Measurements from ENCODE around the gene MTERF2.
"Not testable (repeated sequence)": the region's sequence is repeated elsewhere in the genome, so short reads cannot be mapped to it uniquely, and the experiment has no call there.

Gene MTERF2

GRCh38 chr12:107019546-107019945, 32.6 kb upstream of the MTERF2 start:
- Histone ChIP-seq H3K9ac (ENCODE audit: low read length in 2 of 2) (no peak overlapping the region), H3K36me3 (ENCODE audit: control insufficient read depth in 2 of 2, insufficient read depth in 2 of 2, low read length in 2 of 2) (no peaks in the 10 kb centered on the region), H3K27ac (ENCODE audit: low read length) (no peak overlapping the region)

GRCh38 chr12:107017042-107017441, 30.1 kb upstream of the MTERF2 start:
- Histone ChIP-seq H3K9ac (ENCODE audit: low read length in 2 of 2) (no peak overlapping the region), H3K4me1 (ENCODE audit: control insufficient read depth, insufficient read depth, low read length) (no peaks in the 10 kb centered on the region), H3K4me3 (ENCODE audit: low read length in 2 of 2) (no peak overlapping the region), H3K27me3 (ENCODE audit: control insufficient read depth in 1 of 2, insufficient read depth in 2 of 2, low read length in 2 of 2) (no peaks in the 10 kb centered on the region), H3K27ac (ENCODE audit: low read length) (no peak overlapping the region), H3K9me3 (ENCODE audit: control insufficient read depth in 2 of 2, low read length in 2 of 2) (no peaks in the 10 kb centered on the region), H3K36me3 (ENCODE audit: control insufficient read depth in 2 of 2, insufficient read depth in 2 of 2, low read length in 2 of 2) (no peaks in the 10 kb centered on the region)

More at GRCh38 chr12:107019546-107019945, 32.6 kb upstream of the MTERF2 start:
- no peaks in the 10 kb centered on the region for H3K9me3 ChIP-seq (ENCODE audit: control insufficient read depth in 2 of 2, low read length in 2 of 2)
- no peaks in the 10 kb centered on the region for H3K27me3 ChIP-seq (ENCODE audit: control insufficient read depth in 1 of 2, insufficient read depth in 2 of 2, low read length in 2 of 2)
- no peak overlapping the region for H3K4me3 ChIP-seq (ENCODE audit: low read length in 2 of 2)
- H3K4me1 ChIP-seq (ENCODE audit: control insufficient read depth, insufficient read depth, low read length), result no peaks in the 10 kb centered on the region

GRCh38 chr12:107014055-107014454, 27.1 kb upstream of the MTERF2 start:
- no peaks in the 10 kb centered on the region for H3K9me3 ChIP-seq (ENCODE audit: control insufficient read depth in 2 of 2, low read length in 2 of 2)
- no peak overlapping the region for H3K4me3 ChIP-seq (ENCODE audit: low read length in 2 of 2)
- no peaks in the 10 kb centered on the region for H3K4me1 ChIP-seq (ENCODE audit: control insufficient read depth, insufficient read depth, low read length)
- no peaks in the 10 kb centered on the region for H3K27me3 ChIP-seq (ENCODE audit: control insufficient read depth in 1 of 2, insufficient read depth in 2 of 2, low read length in 2 of 2)
- no peak overlapping the region for H3K27ac ChIP-seq (ENCODE audit: low read length)
- no peaks in the 10 kb centered on the region for H3K36me3 ChIP-seq (ENCODE audit: control insufficient read depth in 2 of 2, insufficient read depth in 2 of 2, low read length in 2 of 2)
- H3K9ac ChIP-seq (ENCODE audit: low read length in 2 of 2), result no peak overlapping the region

DNA sequence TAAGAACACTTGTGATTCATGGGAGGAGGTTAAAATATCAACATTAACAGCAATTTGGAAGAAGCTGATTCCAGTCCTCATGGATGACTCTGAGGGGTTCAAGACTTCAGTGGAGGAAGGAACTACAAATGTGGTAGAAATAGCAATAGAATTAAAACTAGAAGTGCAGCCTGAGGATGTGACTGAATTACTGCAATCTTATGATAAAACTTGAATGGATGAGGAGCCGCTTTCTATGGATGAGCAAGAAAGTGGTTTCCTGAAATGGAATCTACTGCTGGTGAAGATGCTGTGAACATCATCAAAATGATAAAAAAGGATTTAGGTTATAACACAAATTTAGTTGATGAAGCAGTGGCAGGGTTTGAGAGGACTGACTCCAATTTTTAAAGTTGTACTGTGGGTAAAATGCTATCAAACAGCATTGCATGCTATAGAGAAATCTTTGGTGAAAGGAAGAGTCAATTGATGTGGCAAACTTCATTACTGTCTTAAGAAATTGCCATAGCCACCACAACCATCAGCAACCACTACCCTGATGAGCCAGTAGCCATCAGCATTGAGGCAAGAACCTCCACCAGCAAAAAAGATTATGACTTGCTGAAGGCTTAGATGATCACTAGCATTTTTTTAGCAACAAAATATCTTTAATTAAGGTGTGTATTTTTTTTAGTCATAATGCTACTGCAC, 25.9 kb upstream of the MTERF2 start:
- H3K27me3 ChIP-seq (ENCODE audit: control insufficient read depth in 1 of 2, insufficient read depth in 2 of 2, low read length in 2 of 2), result no peaks in the 10 kb centered on the region
- no peaks in the 10 kb centered on the region for H3K4me1 ChIP-seq (ENCODE audit: control insufficient read depth, insufficient read depth, low read length)
- no peak overlapping the region for H3K4me3 ChIP-seq (ENCODE audit: low read length in 2 of 2)
- no peaks in the 10 kb centered on the region for H3K36me3 ChIP-seq (ENCODE audit: control insufficient read depth in 2 of 2, insufficient read depth in 2 of 2, low read length in 2 of 2)
- H3K9me3 ChIP-seq (ENCODE audit: control insufficient read depth in 2 of 2, low read length in 2 of 2), result no peaks in the 10 kb centered on the region
- H3K9ac ChIP-seq (ENCODE audit: low read length in 2 of 2), result no peak overlapping the region
- H3K27ac ChIP-seq (ENCODE audit: low read length), result no peak overlapping the region

DNA sequence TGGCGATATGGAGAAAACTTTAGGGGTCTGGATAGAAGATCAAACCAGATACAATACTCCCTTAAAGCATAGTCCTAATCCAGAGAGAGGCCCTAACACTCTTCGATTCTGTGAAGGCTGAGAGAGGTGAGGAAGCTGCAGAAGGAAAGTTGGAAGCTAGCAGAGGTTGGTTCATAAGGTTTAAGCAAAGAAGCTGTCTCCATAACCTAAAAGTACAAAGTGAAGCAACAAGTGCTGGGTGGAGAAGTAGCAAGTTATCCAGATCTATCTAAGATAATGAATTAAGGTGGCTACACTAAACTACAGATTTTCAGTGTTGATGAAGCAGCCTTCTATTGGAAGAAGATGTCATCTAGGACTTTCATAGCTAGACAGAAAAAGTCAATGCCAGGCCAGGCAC, 24.6 kb upstream of the MTERF2 start:
- Histone ChIP-seq H3K9ac (ENCODE audit: low read length in 2 of 2) (no peak overlapping the region), H3K27ac (ENCODE audit: low read length) (no peak overlapping the region), H3K27me3 (ENCODE audit: control insufficient read depth in 1 of 2, insufficient read depth in 2 of 2, low read length in 2 of 2) (no peaks in the 10 kb centered on the region), H3K9me3 (ENCODE audit: control insufficient read depth in 2 of 2, low read length in 2 of 2) (no peaks in the 10 kb centered on the region), H3K4me3 (ENCODE audit: low read length in 2 of 2) (no peak overlapping the region), H3K36me3 (ENCODE audit: control insufficient read depth in 2 of 2, insufficient read depth in 2 of 2, low read length in 2 of 2) (no peaks in the 10 kb centered on the region), H3K4me1 (ENCODE audit: control insufficient read depth, insufficient read depth, low read length) (no peaks in the 10 kb centered on the region)

GRCh38 chr12:107007411-107007810, 20.5 kb upstream of the MTERF2 start:
- Histone ChIP-seq H3K9ac (ENCODE audit: low read length in 2 of 2) (no peak overlapping the region), H3K27ac (ENCODE audit: low read length) (no peak overlapping the region), H3K4me1 (ENCODE audit: control insufficient read depth, insufficient read depth, low read length) (no peaks in the 10 kb centered on the region), H3K27me3 (ENCODE audit: control insufficient read depth in 1 of 2, insufficient read depth in 2 of 2, low read length in 2 of 2) (no peaks in the 10 kb centered on the region), H3K4me3 (ENCODE audit: low read length in 2 of 2) (no peak overlapping the region), H3K9me3 (ENCODE audit: control insufficient read depth in 2 of 2, low read length in 2 of 2) (no peaks in the 10 kb centered on the region), H3K36me3 (ENCODE audit: control insufficient read depth in 2 of 2, insufficient read depth in 2 of 2, low read length in 2 of 2) (peaks cover 0 to 3% of the 10 kb centered on the region in 2 donors)

DNA sequence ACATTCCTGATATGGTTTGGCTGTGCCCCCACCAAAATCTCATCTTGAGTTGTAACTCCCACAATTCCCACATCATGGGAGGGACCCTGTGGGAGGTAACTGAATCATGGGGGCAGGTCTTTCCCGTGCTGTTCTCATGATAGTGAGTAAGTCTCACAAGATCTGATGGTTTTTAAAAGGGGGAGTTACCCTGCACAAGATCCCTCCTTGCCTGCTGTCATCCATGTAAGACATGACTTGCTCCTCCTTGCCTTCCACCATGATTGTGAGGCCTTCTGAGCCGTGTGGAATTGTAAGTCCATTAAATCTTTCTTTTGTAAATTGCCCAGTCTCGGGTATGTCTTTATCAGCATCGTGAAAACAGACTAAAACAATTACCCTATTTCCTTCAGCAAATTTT, 15.7 kb upstream of the MTERF2 start:
- H3K4me3 ChIP-seq (ENCODE audit: low read length in 2 of 2); H3K9me3 ChIP-seq (ENCODE audit: control insufficient read depth in 2 of 2, low read length in 2 of 2); H3K4me1 ChIP-seq (ENCODE audit: control insufficient read depth, insufficient read depth, low read length); H3K9ac ChIP-seq (ENCODE audit: low read length in 2 of 2); H3K27ac ChIP-seq (ENCODE audit: low read length); H3K27me3 ChIP-seq (ENCODE audit: control insufficient read depth in 1 of 2, insufficient read depth in 2 of 2, low read length in 2 of 2): not testable (repeated sequence)
- H3K36me3 ChIP-seq (ENCODE audit: control insufficient read depth in 2 of 2, insufficient read depth in 2 of 2, low read length in 2 of 2), result peaks cover 0 to 15% of the 10 kb centered on the region in 2 donors

DNA sequence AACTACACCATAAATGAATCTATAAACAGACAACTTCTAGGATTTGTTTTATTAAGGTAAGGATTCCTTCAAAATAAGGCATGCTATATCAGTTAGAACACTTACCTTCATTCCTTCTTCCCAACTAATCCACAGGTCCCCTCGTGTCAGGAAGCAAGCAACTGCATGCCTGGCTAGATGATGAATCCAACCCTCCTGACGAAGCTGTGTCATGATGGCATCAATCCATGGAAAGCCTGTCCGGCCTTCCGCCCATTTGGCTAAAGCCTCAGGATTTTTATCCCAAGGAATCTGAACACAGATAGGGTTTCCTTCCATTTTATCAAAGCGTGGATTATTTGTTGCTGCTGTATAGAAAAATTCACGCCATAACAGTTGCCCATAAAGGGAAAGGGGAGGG, 12.5 kb upstream of the MTERF2 start:
- no peaks in the 10 kb centered on the region for H3K27me3 ChIP-seq (ENCODE audit: control insufficient read depth in 1 of 2, insufficient read depth in 2 of 2, low read length in 2 of 2)
- H3K9me3 ChIP-seq (ENCODE audit: control insufficient read depth in 2 of 2, low read length in 2 of 2), result no peaks in the 10 kb centered on the region
- H3K4me1 ChIP-seq (ENCODE audit: control insufficient read depth, insufficient read depth, low read length), result no peaks in the 10 kb centered on the region
- peaks cover 6 to 30% of the 10 kb centered on the region in 2 donors for H3K36me3 ChIP-seq (ENCODE audit: control insufficient read depth in 2 of 2, insufficient read depth in 2 of 2, low read length in 2 of 2)
- H3K9ac ChIP-seq (ENCODE audit: low read length in 2 of 2), result no peak overlapping the region
- H3K27ac ChIP-seq (ENCODE audit: low read length), result no peak overlapping the region
- no peak overlapping the region for H3K4me3 ChIP-seq (ENCODE audit: low read length in 2 of 2)

GRCh38 chr12:106997916-106998315, 11.0 kb upstream of the MTERF2 start:
- Histone ChIP-seq H3K9ac (ENCODE audit: low read length in 2 of 2) (no peak overlapping the region), H3K4me1 (ENCODE audit: control insufficient read depth, insufficient read depth, low read length) (no peaks in the 10 kb centered on the region), H3K9me3 (ENCODE audit: control insufficient read depth in 2 of 2, low read length in 2 of 2) (no peaks in the 10 kb centered on the region), H3K27ac (ENCODE audit: low read length) (no peak overlapping the region), H3K36me3 (ENCODE audit: control insufficient read depth in 2 of 2, insufficient read depth in 2 of 2, low read length in 2 of 2) (peaks cover 6 to 30% of the 10 kb centered on the region in 2 donors), H3K4me3 (ENCODE audit: low read length in 2 of 2) (no peak overlapping the region), H3K27me3 (ENCODE audit: control insufficient read depth in 1 of 2, insufficient read depth in 2 of 2, low read length in 2 of 2) (no peaks in the 10 kb centered on the region)

DNA sequence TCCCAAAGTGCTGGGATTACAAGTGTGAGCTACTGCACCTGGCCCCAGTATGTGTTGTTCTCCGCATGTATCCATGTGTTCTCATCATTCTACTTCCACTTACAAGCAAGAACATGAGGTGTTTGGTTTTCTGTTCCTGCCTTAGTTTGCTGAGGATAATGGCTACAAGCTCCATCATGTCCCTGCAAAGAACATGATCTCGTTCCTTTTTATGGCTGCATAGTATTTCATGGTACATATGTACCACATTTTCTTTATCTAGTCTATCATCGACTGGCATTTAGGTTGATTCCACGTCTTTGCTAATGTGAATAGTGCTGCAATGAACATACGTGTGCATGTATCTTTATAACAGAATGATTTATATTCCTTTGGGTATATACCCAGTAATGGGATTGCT, 9.2 kb upstream of the MTERF2 start:
- H3K9ac ChIP-seq (ENCODE audit: low read length in 2 of 2); H3K4me3 ChIP-seq (ENCODE audit: low read length in 2 of 2); H3K27ac ChIP-seq (ENCODE audit: low read length); H3K4me1 ChIP-seq (ENCODE audit: control insufficient read depth, insufficient read depth, low read length); H3K27me3 ChIP-seq (ENCODE audit: control insufficient read depth in 1 of 2, insufficient read depth in 2 of 2, low read length in 2 of 2); H3K9me3 ChIP-seq (ENCODE audit: control insufficient read depth in 2 of 2, low read length in 2 of 2): not testable (repeated sequence)
- peaks cover 6 to 26% of the 10 kb centered on the region in 2 donors for H3K36me3 ChIP-seq (ENCODE audit: control insufficient read depth in 2 of 2, insufficient read depth in 2 of 2, low read length in 2 of 2)

DNA sequence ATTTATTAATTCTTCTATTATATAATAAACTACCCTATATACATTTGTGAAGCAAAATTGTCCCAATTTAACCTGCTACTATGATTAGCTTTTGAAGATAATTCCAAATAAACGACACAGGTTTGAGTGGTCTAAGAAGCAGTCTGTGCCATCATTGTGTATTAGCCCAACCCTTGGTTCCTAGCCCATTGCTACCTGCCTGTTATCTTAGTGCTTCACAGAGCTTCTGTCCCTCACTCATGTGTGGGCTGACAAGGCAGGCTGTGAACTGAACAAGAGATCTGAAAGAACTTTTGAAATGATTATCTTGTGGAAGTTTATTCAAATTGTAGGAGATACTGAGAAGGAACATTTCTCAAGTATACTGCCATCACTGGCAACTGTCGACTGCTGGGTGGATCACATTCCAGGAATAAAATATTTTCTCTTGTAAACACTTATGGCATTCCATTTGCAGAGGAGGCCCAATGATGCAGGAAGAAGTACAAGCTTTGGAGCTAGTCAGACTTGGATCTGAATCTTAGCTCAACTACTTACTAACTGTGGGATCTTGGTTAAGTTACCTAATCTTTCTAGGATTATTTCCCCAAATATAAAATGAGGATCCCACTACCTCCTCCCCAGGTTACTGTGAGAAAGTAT, 7.8 kb upstream of the MTERF2 start:
- peaks cover 6 to 23% of the 10 kb centered on the region in 2 donors for H3K36me3 ChIP-seq (ENCODE audit: control insufficient read depth in 2 of 2, insufficient read depth in 2 of 2, low read length in 2 of 2)
- no peak overlapping the region for H3K4me3 ChIP-seq (ENCODE audit: low read length in 2 of 2)
- no peaks in the 10 kb centered on the region for H3K9me3 ChIP-seq (ENCODE audit: control insufficient read depth in 2 of 2, low read length in 2 of 2)
- peak overlapping the region in 1 of 2 donors; percentile 6 for H3K9ac ChIP-seq (ENCODE audit: low read length in 2 of 2)
- peak overlapping the region; percentile 25 for H3K27ac ChIP-seq (ENCODE audit: low read length)
- H3K4me1 ChIP-seq (ENCODE audit: control insufficient read depth, insufficient read depth, low read length), result no peaks in the 10 kb centered on the region
- H3K27me3 ChIP-seq (ENCODE audit: control insufficient read depth in 1 of 2, insufficient read depth in 2 of 2, low read length in 2 of 2), result no peaks in the 10 kb centered on the region

Measured in stomach smooth muscle (tissue), 2 donors.